Erythroblast (primary cell): ENCODE data around the gene CACNA1C.

Source experiments
- GATA1 ChIP-seq: IDR thresholded peaks from 2 replicates; pipeline ENCODE4 v1.6.1; 2011; ENCODE audit warnings: low read depth, mild to moderate bottlenecking, control low read depth, low read length, moderate library complexity
- POLR2A ChIP-seq: IDR thresholded peaks from 2 replicates; pipeline ENCODE4 v1.6.1; 2011; ENCODE audit warnings: mild to moderate bottlenecking, low read length

- TF ChIP-seq POLR2A (no peak), GATA1 (no peak)
These were observed 156.2 kb downstream of the CACNA1C start for GRCh38 chr12:2208837-2209635.
